Mesothelial cell of epicardium (in vitro differentiated cells): ENCODE results near the gene PPP2R2C. TPM values are rescaled to one million over a fixed set of nuclear protein-coding genes. Genes with fewer than 3 reads are reported as not detected.

ENCODE experiments used
- DNase-seq, 2 experiments: peaks; one replicate each; pipeline ENCODE4 v3.0.0; 2021; ENCODE audit warnings: low spot score in 2 of 2; ENCODE audit not compliant: unreplicated experiment in 2 of 2
- H3K27ac Mint-ChIP-seq: 2 replicates; pipeline ENCODE4 v1.8.0; 2021; ENCODE audit warnings: mixed read lengths
- H3K27me3 Mint-ChIP-seq: 2 replicates; pipeline ENCODE4 v1.8.0; 2021; ENCODE audit warnings: low read depth, mixed read lengths
- H3K36me3 Mint-ChIP-seq: 2 replicates; pipeline ENCODE4 v1.8.0; 2021; ENCODE audit warnings: mixed read lengths
- H3K4me1 Mint-ChIP-seq: 2 replicates; pipeline ENCODE4 v1.8.0; 2021; ENCODE audit warnings: mixed read lengths
- H3K4me3 Mint-ChIP-seq: 2 replicates; pipeline ENCODE4 v1.8.0; 2021; ENCODE audit warnings: mild to moderate bottlenecking, moderate library complexity, mixed read lengths
- H3K9me3 Mint-ChIP-seq: 2 replicates; pipeline ENCODE4 v1.8.0; 2021; ENCODE audit warnings: mixed read lengths
- CTCF ChIP-seq: fragments of 200-600 bp; sonication (generic); IDR thresholded peaks from one replicate; pipeline ENCODE4 v1.5.0; 2021; ENCODE audit warnings: antibody characterized with exemption; ENCODE audit not compliant: unreplicated experiment
- total RNA-seq: library from RNA; stranded (reverse); gene quantifications from 3 replicates; pipeline ENCODE4 v1.2.1, GENCODE V29; 2021

The PPP2R2C gene
- total RNA-seq, 1 donor from 2014 or later, result 5.2 TPM

DNA sequence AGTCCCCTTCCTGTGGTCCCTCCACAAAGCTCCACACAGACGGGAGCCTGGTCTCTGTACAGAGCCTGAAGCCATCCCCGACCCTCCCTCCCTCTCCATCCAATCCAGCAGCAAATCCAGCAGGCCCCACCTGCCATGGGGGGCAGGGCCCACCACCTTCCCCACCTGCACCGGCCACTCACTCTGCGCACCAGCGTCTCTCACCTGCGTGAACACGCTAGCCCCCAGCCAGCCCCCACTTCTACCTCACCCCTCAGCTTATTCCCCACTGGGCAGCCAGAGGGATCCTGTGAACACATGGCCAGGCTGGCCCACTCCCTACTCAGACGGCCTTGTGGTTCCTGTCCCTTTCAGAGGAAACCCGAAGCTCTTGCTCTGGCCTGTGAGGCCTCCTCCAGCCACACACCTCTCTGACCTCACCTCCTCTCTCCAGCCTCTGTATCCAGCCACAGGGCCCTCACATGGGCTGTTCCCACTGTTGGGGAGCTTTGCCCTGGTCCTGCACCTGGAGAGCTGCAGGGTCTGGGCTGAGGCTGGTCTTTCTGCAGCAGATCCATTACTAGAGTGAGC is 131.9 kb downstream of the PPP2R2C start:
- TF ChIP-seq CTCF, result no peak
- no peak overlapping the region for H3K4me3 Mint-ChIP-seq

GRCh38 chr4:6339818-6340445 is 132.5 kb downstream of the PPP2R2C start:
- no peaks in the 10 kb centered on the region for H3K36me3 Mint-ChIP-seq
- H3K27me3 Mint-ChIP-seq, result peaks cover 57% of the 10 kb centered on the region
- no peak overlapping the region for H3K27ac Mint-ChIP-seq
- no peaks in the 10 kb centered on the region for H3K4me1 Mint-ChIP-seq
- no peak for TF ChIP-seq CTCF
- H3K9me3 Mint-ChIP-seq, result peaks cover 3% of the 10 kb centered on the region
- no peak for DNase-seq
- no peak overlapping the region for H3K4me3 Mint-ChIP-seq

More for the DNA sequence above, 131.9 kb downstream of the PPP2R2C start:
- Mint-ChIP-seq H3K36me3 (no peaks in the 10 kb centered on the region), H3K4me1 (no peaks in the 10 kb centered on the region), H3K27ac (no peak overlapping the region), H3K27me3 (peaks cover 51% of the 10 kb centered on the region), H3K9me3 (peaks cover 6% of the 10 kb centered on the region)
- no peak for DNase-seq

- no peak for TF ChIP-seq CTCF
- no peak overlapping the region for H3K4me3 Mint-ChIP-seq
- no peaks in the 10 kb centered on the region for H3K36me3 Mint-ChIP-seq
- H3K4me1 Mint-ChIP-seq, result no peaks in the 10 kb centered on the region
- no peaks in the 10 kb centered on the region for H3K9me3 Mint-ChIP-seq
- DNase-seq, result no peak
- peaks cover 52% of the 10 kb centered on the region for H3K27me3 Mint-ChIP-seq
- no peak overlapping the region for H3K27ac Mint-ChIP-seq
Measured at GRCh38 chr4:6338951-6339817, 133.2 kb downstream of the PPP2R2C start.

DNA sequence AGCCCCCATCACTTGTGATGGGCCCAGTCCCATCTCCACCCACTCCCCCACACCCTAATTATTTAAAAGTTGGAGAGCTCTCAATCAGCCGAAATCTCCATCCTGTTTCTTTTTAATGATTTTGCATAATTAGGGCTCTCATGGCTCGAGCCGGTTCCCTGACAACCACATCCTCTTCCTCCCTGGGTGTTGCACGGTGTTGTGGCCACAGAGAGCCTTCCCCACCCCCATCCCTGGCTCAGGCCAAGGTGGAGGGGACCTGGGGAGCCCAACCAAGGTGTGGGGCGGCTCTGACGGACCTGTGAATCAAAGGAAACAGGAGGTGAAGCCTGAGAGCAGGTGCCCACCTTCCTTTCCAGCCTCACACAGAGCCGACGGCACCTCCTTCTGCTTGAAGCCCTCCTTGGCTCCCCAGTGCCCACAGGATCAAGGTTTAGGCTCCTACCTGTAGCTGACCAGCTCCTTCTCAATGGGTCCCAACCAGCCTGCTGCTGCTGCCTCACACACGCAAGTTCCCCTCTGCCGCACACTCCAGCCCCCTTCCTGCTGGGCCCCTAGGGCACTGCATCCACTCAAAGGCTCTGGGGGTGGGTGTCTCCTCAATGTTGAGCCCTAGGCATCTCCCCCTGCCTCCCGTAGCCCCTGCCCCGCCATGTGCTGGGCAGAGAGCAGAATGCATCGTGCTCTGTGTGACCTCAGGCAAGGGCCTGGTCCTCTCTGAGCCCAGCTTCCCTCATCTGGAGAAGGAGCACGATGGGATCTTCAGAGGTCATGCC is 134.1 kb downstream of the PPP2R2C start:
- TF ChIP-seq CTCF, result no peak
- H3K36me3 Mint-ChIP-seq, result no peaks in the 10 kb centered on the region
- H3K9me3 Mint-ChIP-seq, result no peaks in the 10 kb centered on the region
- no peak for DNase-seq
- no peak overlapping the region for H3K27ac Mint-ChIP-seq
- H3K4me1 Mint-ChIP-seq, result no peaks in the 10 kb centered on the region
- H3K27me3 Mint-ChIP-seq, result peaks cover 52% of the 10 kb centered on the region
- no peak overlapping the region for H3K4me3 Mint-ChIP-seq

- no peak for DNase-seq
- H3K4me3 Mint-ChIP-seq, result no peak overlapping the region
- H3K36me3 Mint-ChIP-seq, result no peaks in the 10 kb centered on the region
- H3K9me3 Mint-ChIP-seq, result no peaks in the 10 kb centered on the region
- no peaks in the 10 kb centered on the region for H3K4me1 Mint-ChIP-seq
- H3K27ac Mint-ChIP-seq, result no peak overlapping the region
- TF ChIP-seq CTCF, result no peak
- peaks cover 49% of the 10 kb centered on the region for H3K27me3 Mint-ChIP-seq
Measured at GRCh38 chr4:6337331-6337935, 135.0 kb downstream of the PPP2R2C start.
